Measurements from ENCODE around the gene HSDL2.
"Not testable (repeated sequence)": the region's sequence is repeated elsewhere in the genome, so short reads cannot be mapped to it uniquely, and the experiment has no call there.

Gene HSDL2

GRCh38 chr9:112380102-112380824, at the start of gene HSDL2:
Gene HSDL2 (plus strand): TSS chr9:112380108. CDS start chr9:112380164, 56 bp downstream.
- no peak for DNase-seq (ENCODE audit: low spot score)

GRCh38 chr9:112331674-112331952, 48.3 kb upstream of the HSDL2 start:
- DNase-seq (ENCODE audit: low spot score) = no peak

DNA sequence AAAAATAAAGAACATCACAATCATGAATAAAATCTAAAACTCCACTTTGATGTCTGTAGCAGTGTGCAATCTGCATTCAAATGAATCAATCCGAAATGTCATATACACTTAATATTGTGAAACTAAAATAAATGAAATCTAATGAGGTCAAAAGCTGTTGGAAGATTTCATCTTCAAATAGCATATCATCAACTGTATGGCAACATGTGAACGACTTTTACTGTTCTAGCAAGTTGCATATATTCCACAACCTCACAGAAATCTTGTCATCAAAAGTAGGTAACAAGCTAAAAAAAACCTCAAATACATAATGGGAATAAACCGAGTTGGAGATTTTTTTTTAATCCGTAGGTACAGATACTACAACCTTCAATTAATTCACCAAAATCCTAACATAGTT, 47.7 kb upstream of the HSDL2 start:
- DNase-seq (ENCODE audit: low spot score) = no peak

DNA sequence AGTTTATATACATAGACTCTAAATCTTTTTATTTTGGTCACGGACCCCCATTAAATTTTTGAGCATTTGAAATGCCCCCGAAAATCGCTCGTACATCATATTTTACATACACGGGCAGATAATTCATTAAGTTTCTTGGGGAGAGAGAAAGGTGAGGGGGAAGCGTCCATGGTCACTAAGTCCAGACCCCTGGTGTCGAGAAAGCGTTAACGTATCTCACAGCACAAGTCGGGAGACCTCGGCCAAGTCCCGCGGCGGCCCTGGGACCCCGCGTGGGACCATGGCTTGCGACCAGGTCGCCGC, 47.3 kb upstream of the HSDL2 start:
- DNase-seq (ENCODE audit: low spot score) = no peak

DNA sequence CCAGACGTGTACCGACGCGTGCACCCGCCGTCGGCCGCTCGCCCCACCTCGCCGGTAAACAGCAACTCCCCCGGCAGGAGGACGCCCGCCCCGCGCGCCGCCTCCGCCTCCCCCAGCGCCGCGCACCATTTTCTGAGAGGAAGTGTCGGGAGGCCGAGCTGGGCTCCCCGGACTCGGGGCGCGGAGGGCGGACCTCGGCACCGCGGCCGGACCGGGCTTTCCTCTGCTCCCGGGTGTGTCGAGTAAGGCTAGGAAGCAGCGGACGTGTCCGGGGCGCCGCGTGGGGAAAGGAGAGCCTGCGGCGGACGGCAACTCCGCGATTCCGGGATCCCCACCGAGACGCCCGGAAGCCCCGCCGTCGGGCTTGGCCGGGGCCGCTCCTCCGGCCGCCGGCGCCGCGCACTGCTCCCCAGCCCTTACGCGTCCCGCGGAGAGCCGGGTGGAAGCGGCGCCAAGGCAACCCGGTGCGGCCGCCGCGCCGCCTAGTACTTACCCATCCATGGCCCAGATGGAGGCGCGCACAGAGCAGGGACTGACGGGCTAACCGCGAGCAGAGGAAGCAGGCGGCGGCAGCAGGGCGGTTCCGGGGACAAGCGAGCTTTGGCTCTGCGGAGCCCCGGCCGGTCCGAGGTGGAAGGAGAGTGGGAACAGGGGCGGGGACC, 46.8 kb upstream of the HSDL2 start, which contains the start of gene PTBP3:
Gene PTBP3, minus strand, starts transcription at position 643 of the 662 bp plus-strand sequence. CDS start 35,754 bp downstream, outside the sequence.
- peak; percentile 50 for DNase-seq (ENCODE audit: low spot score)

- DNase-seq (ENCODE audit: low spot score) = peak; percentile 92
Measured at GRCh38 chr9:112333639-112334431, 46.1 kb upstream of the HSDL2 start.

DNA sequence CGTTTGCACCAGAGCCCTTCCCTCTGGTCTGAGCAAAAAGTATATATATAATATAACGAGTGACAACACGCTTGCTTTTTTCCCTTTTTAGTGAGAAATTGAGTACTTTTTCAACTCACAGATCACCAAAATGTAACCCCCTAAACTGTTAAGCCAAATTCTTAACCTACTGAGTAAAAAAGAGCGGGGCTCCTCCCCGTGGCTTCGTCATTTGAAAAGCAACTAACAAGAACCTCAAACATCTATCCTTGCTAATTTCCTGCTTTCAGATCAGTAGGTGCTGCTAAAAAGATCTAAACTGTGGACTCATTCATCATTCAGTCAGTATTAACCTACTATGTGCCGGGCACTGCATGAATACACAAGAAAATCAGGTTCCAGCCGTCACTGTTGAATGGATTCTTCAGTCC, 45.5 kb upstream of the HSDL2 start:
- no peak for DNase-seq (ENCODE audit: low spot score)

DNA sequence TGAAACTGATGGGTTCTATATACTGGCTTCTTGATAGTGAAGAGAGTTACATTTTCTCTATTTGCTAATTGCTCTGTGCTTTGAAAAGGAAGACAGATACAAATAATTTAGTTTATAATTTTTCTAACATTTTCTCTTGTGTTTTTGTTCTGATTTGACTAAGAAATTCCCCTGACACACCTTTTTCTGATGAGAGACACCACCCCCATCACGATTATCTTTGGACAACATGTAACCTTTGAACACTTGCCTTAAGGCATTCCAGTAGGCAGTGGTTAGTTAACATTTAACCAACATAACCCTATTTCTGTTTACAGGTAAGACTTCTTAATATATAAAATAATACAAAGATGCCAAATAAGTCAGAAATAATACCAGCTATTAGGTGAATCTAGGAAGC, 42.4 kb upstream of the HSDL2 start:
- DNase-seq (ENCODE audit: low spot score) = no peak

GRCh38 chr9:112338561-112338960, 41.3 kb upstream of the HSDL2 start:
- DNase-seq (ENCODE audit: low spot score) = no peak

GRCh38 chr9:112339886-112340285, 40.0 kb upstream of the HSDL2 start:
- no peak for DNase-seq (ENCODE audit: low spot score)

DNA sequence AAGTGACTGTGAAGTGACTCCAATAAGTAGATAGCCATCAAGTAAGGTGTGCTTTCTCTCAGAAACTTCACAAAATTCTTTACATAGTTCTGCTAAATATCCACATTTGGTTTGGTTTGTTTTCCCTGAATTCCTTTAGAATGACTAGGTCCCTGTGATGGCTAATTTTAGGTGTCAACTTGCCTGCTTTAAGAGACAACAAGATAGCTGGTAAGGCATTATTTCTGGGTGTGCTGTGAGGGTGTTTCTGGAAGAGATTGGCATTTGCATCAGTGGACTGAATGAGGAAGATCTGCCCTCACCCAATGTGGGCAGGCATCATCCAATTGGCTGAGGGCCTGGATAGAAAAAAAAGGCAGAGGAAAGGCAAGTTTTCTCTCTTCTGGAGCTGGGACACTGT, 38.2 kb upstream of the HSDL2 start:
- DNase-seq (ENCODE audit: low spot score) = no peak

- no peak for DNase-seq (ENCODE audit: low spot score)
Measured at GRCh38 chr9:112348257-112349007, 31.5 kb upstream of the HSDL2 start.

DNA sequence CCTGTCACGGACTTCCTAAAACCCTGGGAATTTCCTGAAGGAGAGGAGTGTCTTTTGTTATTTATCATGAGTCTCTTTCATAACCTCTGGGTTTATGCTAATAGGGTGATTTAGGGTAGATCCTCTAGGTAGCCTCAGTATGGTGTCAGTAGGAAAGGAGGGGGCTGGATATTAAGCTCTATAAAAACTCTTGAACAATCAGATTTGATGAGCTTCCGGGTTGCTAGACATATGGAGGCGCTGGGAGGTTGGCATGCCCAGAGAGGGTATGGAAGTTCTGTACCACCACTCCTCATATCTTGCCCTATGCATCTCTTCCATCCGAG, 30.9 kb upstream of the HSDL2 start:
- DNase-seq (ENCODE audit: low spot score) = no peak

DNA sequence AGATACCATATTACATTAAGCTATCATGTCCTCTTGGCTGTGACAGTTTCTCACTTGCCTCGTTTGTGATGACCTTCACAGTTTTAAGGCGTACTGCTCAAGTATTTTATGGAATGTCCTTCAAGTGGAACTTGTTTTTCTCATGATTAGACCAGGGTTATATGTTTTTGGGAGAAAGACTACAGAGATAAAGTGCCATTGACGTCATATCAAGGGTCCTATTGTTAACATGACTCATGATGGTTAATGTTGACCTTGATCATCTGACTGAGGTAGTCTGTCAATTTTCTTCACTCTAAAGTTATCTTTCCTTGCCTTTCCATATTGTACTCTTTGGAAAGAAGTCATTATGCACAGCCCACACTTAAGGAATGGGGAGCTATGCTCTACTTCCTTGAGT, 28.7 kb upstream of the HSDL2 start:
- no peak for DNase-seq (ENCODE audit: low spot score)

DNA sequence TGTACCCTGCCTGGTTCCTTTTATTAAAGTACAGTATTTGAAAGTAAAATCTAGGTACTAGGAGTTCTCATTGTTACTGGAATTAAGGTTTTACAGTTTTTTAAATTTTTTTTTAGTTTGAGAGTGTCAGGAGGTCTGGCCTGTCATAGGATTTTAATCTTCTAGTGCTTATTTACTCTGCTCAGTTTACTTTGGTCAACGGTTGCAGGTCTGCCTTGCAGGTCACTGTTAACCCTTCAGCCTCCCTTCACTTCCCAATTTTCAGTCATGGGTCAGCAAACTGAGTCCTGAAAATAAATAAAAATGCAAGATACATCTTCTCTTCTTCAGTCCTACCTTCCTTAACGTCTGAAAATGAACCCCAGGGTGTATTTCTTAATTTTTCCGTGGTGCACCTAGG, 27.7 kb upstream of the HSDL2 start:
- no peak for DNase-seq (ENCODE audit: low spot score)

DNA sequence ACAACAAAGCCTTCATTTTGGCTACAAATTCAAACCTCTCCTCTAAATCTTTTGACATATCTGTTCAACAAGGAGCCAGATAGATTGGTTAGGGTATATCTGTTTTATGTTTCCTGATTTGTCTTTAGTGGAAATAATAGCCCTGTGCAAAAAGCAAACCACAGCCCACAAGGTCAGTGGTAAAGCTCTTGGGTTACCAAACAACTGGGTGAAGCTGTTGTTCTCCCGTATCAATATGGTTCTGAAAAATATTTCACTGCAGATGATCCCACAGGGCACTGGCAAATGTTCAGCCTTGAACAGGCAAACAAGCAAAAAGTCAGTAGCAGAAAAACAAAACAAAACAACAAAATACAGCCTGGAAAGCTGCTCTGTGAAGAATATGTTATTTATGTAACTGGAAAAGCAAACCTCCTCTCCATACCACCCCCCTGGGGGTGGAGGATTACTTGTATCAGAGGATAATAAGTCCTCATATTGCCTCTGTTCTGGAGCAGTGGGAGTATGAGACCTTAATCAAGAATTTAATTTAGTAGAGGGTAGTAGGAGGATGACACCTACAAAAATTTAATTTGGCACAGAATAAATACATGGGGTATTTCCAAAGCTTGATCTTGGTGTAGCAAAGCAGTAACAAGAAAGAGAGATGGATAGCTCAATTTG, 25.7 kb upstream of the HSDL2 start:
- DNase-seq (ENCODE audit: low spot score) = no peak

DNA sequence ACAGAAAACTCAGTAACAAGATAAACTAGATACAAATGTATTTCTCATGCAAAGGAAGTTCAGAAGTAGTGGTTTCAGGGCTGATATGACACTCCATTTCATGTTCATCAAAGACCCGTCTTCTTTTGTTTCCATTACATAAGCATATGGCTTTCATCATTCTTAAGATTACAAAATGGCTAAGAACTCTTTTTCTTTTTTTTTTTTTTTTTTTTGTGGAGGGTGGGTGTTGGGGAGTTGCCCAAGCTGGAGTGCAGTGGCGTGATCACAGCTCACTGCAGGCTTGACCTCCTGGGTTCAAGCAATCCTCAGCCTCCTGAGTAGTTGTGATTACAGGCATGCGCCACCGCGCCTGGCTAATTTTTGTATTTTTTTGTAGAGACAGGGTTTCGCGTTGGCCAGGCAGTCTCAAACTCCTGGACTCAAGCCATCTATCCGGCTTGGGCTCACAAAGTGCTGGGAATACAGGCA, 24.4 kb upstream of the HSDL2 start:
- no peak for DNase-seq (ENCODE audit: low spot score)

GRCh38 chr9:112360047-112360804, 19.7 kb upstream of the HSDL2 start:
- DNase-seq (ENCODE audit: low spot score) = no peak

- DNase-seq (ENCODE audit: low spot score) = no peak
Measured at GRCh38 chr9:112361601-112362000, 18.3 kb upstream of the HSDL2 start.

DNA sequence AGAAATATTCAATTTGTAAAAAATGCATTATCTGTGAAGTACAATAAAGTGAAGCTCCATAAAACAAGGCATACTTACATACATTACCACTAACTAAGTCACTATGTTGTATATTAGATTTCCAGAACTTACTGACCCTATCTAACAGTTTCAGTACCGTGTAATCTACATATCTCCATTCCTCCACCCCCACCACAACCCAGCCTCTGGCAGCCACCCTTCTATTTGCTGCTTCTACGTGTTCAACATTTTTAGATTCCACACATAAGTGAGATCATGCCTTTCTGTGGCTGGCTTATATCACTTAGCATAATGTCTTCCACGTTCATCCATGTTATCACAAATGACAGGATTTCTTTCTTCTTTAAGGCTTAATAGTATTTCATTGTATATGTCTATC, 15.1 kb upstream of the HSDL2 start:
- DNase-seq (ENCODE audit: low spot score) = no peak

DNA sequence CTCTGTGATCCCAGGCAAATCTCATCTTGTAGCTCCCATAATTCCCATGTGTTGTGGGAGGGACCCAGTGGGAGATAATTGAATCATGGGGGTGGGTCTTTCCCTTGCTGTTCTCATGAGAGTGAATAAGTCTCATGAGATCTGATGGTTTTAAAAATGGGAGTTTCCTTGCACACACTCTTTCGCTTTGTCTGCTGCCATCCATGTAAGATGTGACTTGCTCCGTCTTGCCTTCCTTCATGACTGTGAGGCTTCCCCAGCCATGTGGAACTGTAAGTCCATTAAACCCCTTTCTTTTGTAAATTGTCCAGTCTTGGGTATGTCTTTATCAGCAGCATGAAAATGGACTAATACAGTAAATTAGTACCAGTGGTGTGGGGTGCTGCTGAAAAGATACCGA, 14.7 kb upstream of the HSDL2 start:
- not testable (repeated sequence) for DNase-seq (ENCODE audit: low spot score)

All from HuH-7.5 (cell line).